C4-2B (cell line): ENCODE results near the gene GSTO1.

Experiments used
- CTCF ChIP-seq: fragments of 450-650 bp; conservative IDR thresholded peaks from 2 replicates; pipeline ENCODE4 v1.5.1; 2017; ENCODE audit warnings: mild to moderate bottlenecking
- ZFX ChIP-seq: fragments of 450-650 bp; IDR thresholded peaks from 2 replicates; pipeline ENCODE4 v1.6.1; 2017

- TF ChIP-seq CTCF (no peak), ZFX (no peak)
These were observed 12.1 kb upstream of the GSTO1 start for GRCh38 chr10:104242545-104242944.
